Breast epithelium (tissue), 3 donors: ENCODE results near the gene CDHR2.

Experiments used
- CTCF ChIP-seq, 3 donors: fragments of 450-650 bp; IDR thresholded peaks; one replicate each; pipeline ENCODE4 v1.5.1; 2016 to 2017; ENCODE audit warnings: antibody characterized with exemption in 3 of 3, mild to moderate bottlenecking in 3 of 3, moderate library complexity in 3 of 3
- POLR2A ChIP-seq: fragments of 450-650 bp; IDR thresholded peaks from one replicate; pipeline ENCODE4 v1.6.1; 2016; ENCODE audit warnings: antibody characterized with exemption, mild to moderate bottlenecking, moderate library complexity

GRCh38 chr5:176611435-176611834, 62.3 kb downstream of the CDHR2 start:
- TF ChIP-seq POLR2A: no peak
- no peak for TF ChIP-seq CTCF (IDR thresholded peaks at IDR 0.05)
